Liver (tissue), 9 donors: ENCODE results near the gene MARS1. TPM values are rescaled to one million over a fixed set of nuclear protein-coding genes. Genes with fewer than 3 reads are reported as not detected.

Experiments
- DNase-seq: peaks from one replicate; pipeline ENCODE4 v3.0.0-alpha.2; 2017; ENCODE audit warnings: low spot score
- H3K27ac ChIP-seq, 2 donors: one replicate each; pipeline ENCODE4 v1.7.0; 2013; ENCODE audit warnings: inconsistent platforms in 2 of 2, low read length in 2 of 2, control low read depth in 1 of 2, low read depth in 1 of 2, mild to moderate bottlenecking in 1 of 2
- H3K27me3 ChIP-seq, 4 donors: one replicate each; pipeline versions ENCODE4 v1.6.1 to v1.7.0; 2013; ENCODE audit warnings: low read length in 3 of 4, inconsistent platforms in 1 of 4, mild to moderate bottlenecking in 1 of 4, moderate library complexity in 1 of 4; ENCODE audit not compliant: control insufficient read depth in 4 of 4, insufficient read depth in 4 of 4
- H3K36me3 ChIP-seq, 4 donors: one replicate each; pipeline versions ENCODE4 v1.6.1 to v1.7.0; 2013; ENCODE audit warnings: low read length in 3 of 4, mild to moderate bottlenecking in 3 of 4, low read depth in 1 of 4, moderate library complexity in 1 of 4; ENCODE audit not compliant: control insufficient read depth in 4 of 4, insufficient read depth in 3 of 4
- H3K4me1 ChIP-seq, 4 donors: one replicate each; pipeline versions ENCODE4 v1.6.1 to v1.7.0; 2013; ENCODE audit warnings: low read length in 3 of 4, mild to moderate bottlenecking in 3 of 4, moderate library complexity in 1 of 4; ENCODE audit not compliant: control insufficient read depth in 4 of 4, insufficient read depth in 4 of 4
- H3K4me3 ChIP-seq, 3 donors: one replicate each; pipeline versions ENCODE4 v1.6.1 to v1.7.0; 2013; ENCODE audit warnings: low read length in 3 of 3, control low read depth in 1 of 3, low read depth in 1 of 3, mild to moderate bottlenecking in 1 of 3
- H3K9ac ChIP-seq, 2 donors: one replicate each; pipeline ENCODE4 v1.7.0; 2013; ENCODE audit warnings: low read length in 2 of 2, mild to moderate bottlenecking in 2 of 2, moderate library complexity in 2 of 2, control low read depth in 1 of 2, low read depth in 1 of 2
- H3K9me3 ChIP-seq, 4 donors: one replicate each; pipeline versions ENCODE4 v1.6.1 to v1.7.0; 2013; ENCODE audit warnings: low read length in 3 of 4; ENCODE audit not compliant: control insufficient read depth in 4 of 4
- FOXA2 ChIP-seq: IDR thresholded peaks from 2 replicates; pipeline ENCODE4 v1.6.1; 2016; ENCODE audit warnings: antibody characterized with exemption
- GABPA ChIP-seq, 2 donors: IDR thresholded peaks in 1 of 2; conservative IDR thresholded peaks in 1 of 2; 2 replicates each; pipeline ENCODE4 v1.6.1; 2016; ENCODE audit warnings: antibody characterized with exemption in 2 of 2, mild to moderate bottlenecking in 1 of 2, moderate library complexity in 1 of 2
- HNF4G ChIP-seq: IDR thresholded peaks from 2 replicates; pipeline ENCODE4 v1.6.1; 2016; ENCODE audit warnings: antibody characterized with exemption
- JUND ChIP-seq, 2 donors: IDR thresholded peaks; 2 replicates each; pipeline ENCODE4 v1.6.1; 2016; ENCODE audit warnings: antibody characterized with exemption in 2 of 2
- RAD21 ChIP-seq, 2 donors: IDR thresholded peaks; 2 replicates each; pipeline ENCODE4 v1.6.1; 2016; ENCODE audit warnings: antibody characterized with exemption in 2 of 2, mild to moderate bottlenecking in 2 of 2
- RXRA ChIP-seq, 2 donors: IDR thresholded peaks; 2 replicates each; pipeline ENCODE4 v1.6.1; 2017 to 2018; ENCODE audit warnings: antibody characterized with exemption in 2 of 2, mild to moderate bottlenecking in 1 of 2
- SP1 ChIP-seq: IDR thresholded peaks from 2 replicates; pipeline ENCODE4 v1.6.1; 2018; ENCODE audit warnings: antibody characterized with exemption, mild to moderate bottlenecking
- TAF1 ChIP-seq: conservative IDR thresholded peaks from 2 replicates; pipeline ENCODE4 v1.6.1; 2016; ENCODE audit warnings: antibody characterized with exemption, mild to moderate bottlenecking
- YY1 ChIP-seq: IDR thresholded peaks from 2 replicates; pipeline ENCODE4 v1.6.1; 2016; ENCODE audit warnings: antibody characterized with exemption, mild to moderate bottlenecking
- WGBS: extraction: QIAGEN DNeasy Blood & Tissue Kit; methylation state at CpG from one replicate; pipeline ENCODE4 v1.1.7; 2013; 5-methylcytosine and 5-hydroxymethylcytosine counted together
- polyA plus RNA-seq, 2 donors: library from polyadenylated mRNA; stranded (reverse) in 1 of 2; unstranded in 1 of 2; fragments of 200-250 nt in 1 of 2; fragments of >200 nt in 1 of 2; fragmentation: Nextera tagmentation in 1 of 2; extraction: Ambion mirVana in 1 of 2; gene quantifications; one replicate each; pipeline versions ENCODE4 v1.2.1 to v1.2.3, GENCODE V29; 2013 to 2015
- total RNA-seq, 2 donors: library from RNA; depleted of rRNA; stranded (reverse); fragments of >200 nt; gene quantifications; one replicate each; pipeline ENCODE4 v1.2.3, GENCODE V29; 2014
- TF ChIP-seq, protein P1 (sequence below): IDR thresholded peaks from 2 replicates; pipeline ENCODE4 v1.6.1; 2016; ENCODE audit warnings: antibody characterized with exemption
- TF ChIP-seq, protein P2 (sequence below): IDR thresholded peaks from 2 replicates; pipeline ENCODE4 v1.6.1; 2016; ENCODE audit warnings: antibody characterized with exemption
- TF ChIP-seq, protein P3 (sequence below): fragments of 150-350 bp; IDR thresholded peaks from 2 replicates; pipeline ENCODE4 v1.5.1; 2017; ENCODE audit warnings: improper control_type of control experiment, low read depth, low read length; ENCODE audit not compliant: missing input control
- TF ChIP-seq, protein P4 (sequence below): IDR thresholded peaks from 2 replicates; pipeline ENCODE4 v1.6.1; 2016; ENCODE audit warnings: antibody characterized with exemption, mild to moderate bottlenecking
- TF ChIP-seq, protein P5 (sequence below): IDR thresholded peaks from 2 replicates; pipeline ENCODE4 v1.6.1; 2016; ENCODE audit warnings: antibody characterized with exemption
- donor health status: healthy.
- donor health status: healthy.
- donor health status: healthy.
- donor health status: healthy.
- donor health status: healthy.

The MARS1 gene
- total and polyA plus RNA-seq, 4 donors: 43.9 to 83.3 (median 56.0) TPM

DNA sequence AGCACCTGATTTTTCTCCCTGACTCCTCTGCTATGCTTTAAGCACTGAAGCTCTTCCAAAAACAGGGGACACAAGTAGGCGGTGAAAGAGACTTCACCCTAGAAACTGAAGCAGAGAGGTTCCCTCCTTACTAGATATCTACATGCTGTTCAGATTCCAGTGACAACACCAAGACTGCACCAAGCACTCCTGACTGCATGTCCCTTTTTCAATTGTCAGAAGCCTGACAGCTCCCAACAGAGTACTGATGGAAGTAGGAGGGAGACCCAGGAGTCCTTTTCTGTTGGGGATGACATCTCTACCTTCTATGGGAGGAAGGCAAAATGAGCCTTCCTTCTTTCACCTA is 48.7 kb downstream of the MARS1 start:
- no peak overlapping the region for H3K27ac ChIP-seq
- H3K36me3 ChIP-seq: peaks cover 5 to 33% (median 24%) of the 10 kb centered on the region in 4 donors
- H3K9me3 ChIP-seq: no peaks in the 10 kb centered on the region
- H3K9ac ChIP-seq: no peak overlapping the region
- no peaks in the 10 kb centered on the region for H3K27me3 ChIP-seq
- no peak for DNase-seq
- TF ChIP-seq, protein P1, sequence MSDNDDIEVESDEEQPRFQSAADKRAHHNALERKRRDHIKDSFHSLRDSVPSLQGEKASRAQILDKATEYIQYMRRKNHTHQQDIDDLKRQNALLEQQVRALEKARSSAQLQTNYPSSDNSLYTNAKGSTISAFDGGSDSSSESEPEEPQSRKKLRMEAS: no peak
- TF ChIP-seq HNF4G (no peak), SP1 (no peak), TAF1 (no peak), RXRA (IDR thresholded peaks at IDR 0.05) (no peak), GABPA (IDR thresholded peaks at IDR 0.05 in 1 of 2, conservative IDR thresholded peaks at IDR 0.05 in 1 of 2) (no peak), JUND (IDR thresholded peaks at IDR 0.05) (no peak), YY1 (no peak), RAD21 (IDR thresholded peaks at IDR 0.05) (no peak)
- TF ChIP-seq, protein P2, sequence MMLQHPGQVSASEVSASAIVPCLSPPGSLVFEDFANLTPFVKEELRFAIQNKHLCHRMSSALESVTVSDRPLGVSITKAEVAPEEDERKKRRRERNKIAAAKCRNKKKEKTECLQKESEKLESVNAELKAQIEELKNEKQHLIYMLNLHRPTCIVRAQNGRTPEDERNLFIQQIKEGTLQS: no peak
- TF ChIP-seq, protein P3, sequence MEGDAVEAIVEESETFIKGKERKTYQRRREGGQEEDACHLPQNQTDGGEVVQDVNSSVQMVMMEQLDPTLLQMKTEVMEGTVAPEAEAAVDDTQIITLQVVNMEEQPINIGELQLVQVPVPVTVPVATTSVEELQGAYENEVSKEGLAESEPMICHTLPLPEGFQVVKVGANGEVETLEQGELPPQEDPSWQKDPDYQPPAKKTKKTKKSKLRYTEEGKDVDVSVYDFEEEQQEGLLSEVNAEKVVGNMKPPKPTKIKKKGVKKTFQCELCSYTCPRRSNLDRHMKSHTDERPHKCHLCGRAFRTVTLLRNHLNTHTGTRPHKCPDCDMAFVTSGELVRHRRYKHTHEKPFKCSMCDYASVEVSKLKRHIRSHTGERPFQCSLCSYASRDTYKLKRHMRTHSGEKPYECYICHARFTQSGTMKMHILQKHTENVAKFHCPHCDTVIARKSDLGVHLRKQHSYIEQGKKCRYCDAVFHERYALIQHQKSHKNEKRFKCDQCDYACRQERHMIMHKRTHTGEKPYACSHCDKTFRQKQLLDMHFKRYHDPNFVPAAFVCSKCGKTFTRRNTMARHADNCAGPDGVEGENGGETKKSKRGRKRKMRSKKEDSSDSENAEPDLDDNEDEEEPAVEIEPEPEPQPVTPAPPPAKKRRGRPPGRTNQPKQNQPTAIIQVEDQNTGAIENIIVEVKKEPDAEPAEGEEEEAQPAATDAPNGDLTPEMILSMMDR: no peak
- no peaks in the 10 kb centered on the region for H3K4me1 ChIP-seq
- H3K4me3 ChIP-seq: no peak overlapping the region
- WGBS: 100% methylated on average over 1 of the region's 1 CpG

DNA sequence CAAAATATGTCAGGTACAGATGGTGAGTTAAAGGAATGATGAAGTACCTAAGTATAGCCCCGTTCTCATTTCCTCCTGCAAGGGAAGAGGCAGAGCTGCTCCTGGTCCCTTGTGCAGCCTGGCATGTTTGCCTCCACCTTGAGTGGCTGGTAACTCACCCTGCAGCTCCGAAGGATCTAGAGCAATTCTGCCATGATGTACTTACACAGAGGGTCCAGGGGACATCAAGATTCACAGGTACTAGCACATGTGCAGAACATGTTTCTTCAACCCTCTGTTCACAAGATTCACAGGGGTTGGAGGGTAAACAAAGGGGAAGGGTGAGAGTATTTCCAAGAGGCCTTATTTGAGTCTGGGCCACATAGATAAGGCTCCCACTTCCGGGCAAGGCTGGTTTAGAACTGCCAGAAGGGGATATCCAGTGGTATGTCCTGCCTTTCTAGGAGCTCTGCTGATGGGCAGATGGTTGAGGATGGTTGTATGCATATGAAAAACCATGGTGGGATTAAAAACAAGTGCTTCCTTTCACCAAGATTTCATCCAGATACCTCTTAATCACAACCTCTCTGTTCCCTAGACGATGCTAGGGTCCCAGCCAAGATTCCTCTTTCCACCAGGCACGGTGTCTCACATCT is 51.4 kb downstream of the MARS1 start:
- Histone ChIP-seq H3K27me3 (no peaks in the 10 kb centered on the region), H3K9ac (no peak overlapping the region), H3K36me3 (peaks cover 1 to 14% (median 7%) of the 10 kb centered on the region in 4 donors), H3K4me3 (no peak overlapping the region), H3K27ac (no peak overlapping the region), H3K9me3 (no peaks in the 10 kb centered on the region), H3K4me1 (no peaks in the 10 kb centered on the region)
- no peak for TF ChIP-seq RAD21 (IDR thresholded peaks at IDR 0.05)
- TF ChIP-seq, protein P4, sequence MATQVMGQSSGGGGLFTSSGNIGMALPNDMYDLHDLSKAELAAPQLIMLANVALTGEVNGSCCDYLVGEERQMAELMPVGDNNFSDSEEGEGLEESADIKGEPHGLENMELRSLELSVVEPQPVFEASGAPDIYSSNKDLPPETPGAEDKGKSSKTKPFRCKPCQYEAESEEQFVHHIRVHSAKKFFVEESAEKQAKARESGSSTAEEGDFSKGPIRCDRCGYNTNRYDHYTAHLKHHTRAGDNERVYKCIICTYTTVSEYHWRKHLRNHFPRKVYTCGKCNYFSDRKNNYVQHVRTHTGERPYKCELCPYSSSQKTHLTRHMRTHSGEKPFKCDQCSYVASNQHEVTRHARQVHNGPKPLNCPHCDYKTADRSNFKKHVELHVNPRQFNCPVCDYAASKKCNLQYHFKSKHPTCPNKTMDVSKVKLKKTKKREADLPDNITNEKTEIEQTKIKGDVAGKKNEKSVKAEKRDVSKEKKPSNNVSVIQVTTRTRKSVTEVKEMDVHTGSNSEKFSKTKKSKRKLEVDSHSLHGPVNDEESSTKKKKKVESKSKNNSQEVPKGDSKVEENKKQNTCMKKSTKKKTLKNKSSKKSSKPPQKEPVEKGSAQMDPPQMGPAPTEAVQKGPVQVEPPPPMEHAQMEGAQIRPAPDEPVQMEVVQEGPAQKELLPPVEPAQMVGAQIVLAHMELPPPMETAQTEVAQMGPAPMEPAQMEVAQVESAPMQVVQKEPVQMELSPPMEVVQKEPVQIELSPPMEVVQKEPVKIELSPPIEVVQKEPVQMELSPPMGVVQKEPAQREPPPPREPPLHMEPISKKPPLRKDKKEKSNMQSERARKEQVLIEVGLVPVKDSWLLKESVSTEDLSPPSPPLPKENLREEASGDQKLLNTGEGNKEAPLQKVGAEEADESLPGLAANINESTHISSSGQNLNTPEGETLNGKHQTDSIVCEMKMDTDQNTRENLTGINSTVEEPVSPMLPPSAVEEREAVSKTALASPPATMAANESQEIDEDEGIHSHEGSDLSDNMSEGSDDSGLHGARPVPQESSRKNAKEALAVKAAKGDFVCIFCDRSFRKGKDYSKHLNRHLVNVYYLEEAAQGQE: no peak
- TF ChIP-seq, protein P5, sequence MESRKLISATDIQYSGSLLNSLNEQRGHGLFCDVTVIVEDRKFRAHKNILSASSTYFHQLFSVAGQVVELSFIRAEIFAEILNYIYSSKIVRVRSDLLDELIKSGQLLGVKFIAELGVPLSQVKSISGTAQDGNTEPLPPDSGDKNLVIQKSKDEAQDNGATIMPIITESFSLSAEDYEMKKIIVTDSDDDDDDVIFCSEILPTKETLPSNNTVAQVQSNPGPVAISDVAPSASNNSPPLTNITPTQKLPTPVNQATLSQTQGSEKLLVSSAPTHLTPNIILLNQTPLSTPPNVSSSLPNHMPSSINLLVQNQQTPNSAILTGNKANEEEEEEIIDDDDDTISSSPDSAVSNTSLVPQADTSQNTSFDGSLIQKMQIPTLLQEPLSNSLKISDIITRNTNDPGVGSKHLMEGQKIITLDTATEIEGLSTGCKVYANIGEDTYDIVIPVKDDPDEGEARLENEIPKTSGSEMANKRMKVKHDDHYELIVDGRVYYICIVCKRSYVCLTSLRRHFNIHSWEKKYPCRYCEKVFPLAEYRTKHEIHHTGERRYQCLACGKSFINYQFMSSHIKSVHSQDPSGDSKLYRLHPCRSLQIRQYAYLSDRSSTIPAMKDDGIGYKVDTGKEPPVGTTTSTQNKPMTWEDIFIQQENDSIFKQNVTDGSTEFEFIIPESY: no peak
- TF ChIP-seq HNF4G: no peak
- TF ChIP-seq, protein P1: no peak
- no peak for TF ChIP-seq YY1
- TF ChIP-seq FOXA2: no peak
- 90% methylated on average over 5 of the region's 5 CpGs for WGBS
- DNase-seq: no peak
